GM12875 (cell line): Measurements from ENCODE around the gene RAB3C.
"Not testable (repeated sequence)": the region's sequence is repeated elsewhere in the genome, so short reads cannot be mapped to it uniquely, and the experiment has no call there.

ENCODE experiments used
- H3K4me3 ChIP-seq: one replicate; pipeline ENCODE4 v1.5.1; 2011; ENCODE audit warnings: low read depth, low read length, control low read depth
- CTCF ChIP-seq: IDR thresholded peaks from 2 replicates; pipeline ENCODE4 v1.5.1; 2011; ENCODE audit warnings: low read depth, mild to moderate bottlenecking, control low read depth, inconsistent platforms, low read length, moderate library complexity, borderline replicate concordance; ENCODE audit not compliant: insufficient read depth

Gene RAB3C

GRCh38 chr5:58548068-58548467 lies 34.8 kb upstream of the RAB3C start:
- H3K4me3 ChIP-seq, result no peak overlapping the region
- no peak for TF ChIP-seq CTCF

GRCh38 chr5:58551492-58551891 lies 31.4 kb upstream of the RAB3C start:
- TF ChIP-seq CTCF, result no peak
- H3K4me3 ChIP-seq, result no peak overlapping the region

DNA sequence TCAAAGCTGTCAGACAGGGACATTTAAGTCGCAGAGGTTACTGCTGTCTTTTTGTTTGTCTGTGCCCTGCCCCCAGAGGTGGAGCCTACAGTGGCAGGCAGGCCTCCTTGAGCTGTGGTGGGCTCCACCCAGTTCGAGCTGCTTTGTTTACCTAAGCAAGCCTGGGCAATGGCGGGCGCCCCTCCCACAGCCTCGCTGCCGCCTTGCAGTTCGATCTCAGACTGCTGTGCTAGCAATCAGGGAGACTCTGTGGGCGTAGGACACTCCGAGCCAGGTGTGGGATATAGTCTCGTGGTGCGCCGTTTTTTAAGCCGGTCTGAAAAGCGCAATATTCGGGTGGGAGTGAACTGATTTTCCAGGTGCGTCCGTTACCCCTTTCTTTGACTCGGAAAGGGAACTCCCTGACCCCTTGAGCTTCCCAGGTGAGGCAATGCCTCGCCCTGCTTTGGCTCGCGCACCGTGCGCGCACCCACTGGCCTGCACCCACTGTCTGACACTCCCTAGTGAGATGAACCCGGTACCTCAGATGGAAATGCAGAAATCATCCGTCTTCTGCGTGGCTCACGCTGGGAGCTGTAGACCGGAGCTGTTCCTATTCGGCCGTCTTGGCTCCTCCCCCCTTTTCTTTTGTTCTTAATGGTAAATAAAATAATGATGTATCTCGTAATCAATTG lies 25.1 kb upstream of the RAB3C start:
- H3K4me3 ChIP-seq, result not testable (repeated sequence)

DNA sequence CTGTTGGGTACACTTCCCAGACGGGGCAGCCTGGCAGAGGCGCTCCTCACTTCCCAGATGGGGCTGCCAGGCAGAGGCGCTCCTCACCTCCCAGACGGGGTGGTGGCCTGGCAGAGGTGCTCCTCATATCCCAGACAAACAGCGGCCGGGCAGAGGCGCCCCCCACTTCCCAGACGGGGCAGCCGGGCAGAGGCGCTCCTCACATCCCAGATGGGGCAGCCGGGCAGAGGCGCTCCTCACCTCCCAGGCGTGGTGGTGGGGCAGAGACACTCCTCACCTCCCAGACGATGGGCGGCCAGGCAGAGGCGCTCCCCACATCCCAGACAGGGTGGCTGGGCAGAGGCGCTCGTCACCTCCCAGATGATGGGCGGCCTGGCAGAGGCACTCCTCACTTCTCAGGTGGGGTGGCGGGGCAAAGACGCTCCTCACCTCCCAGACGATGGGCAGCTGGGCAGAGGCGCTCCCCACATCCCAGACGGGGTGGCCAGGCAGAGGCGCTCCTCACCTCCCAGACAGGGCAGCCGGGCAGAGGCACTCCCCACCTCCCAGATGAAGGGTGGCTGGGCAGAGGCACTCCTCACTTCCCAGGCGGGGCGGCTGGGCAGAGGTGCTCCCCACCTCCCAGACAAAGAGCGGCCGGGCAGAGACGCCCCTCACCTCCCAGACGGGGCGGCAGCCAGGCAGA lies 19.7 kb upstream of the RAB3C start:
- H3K4me3 ChIP-seq, result not testable (repeated sequence)

DNA sequence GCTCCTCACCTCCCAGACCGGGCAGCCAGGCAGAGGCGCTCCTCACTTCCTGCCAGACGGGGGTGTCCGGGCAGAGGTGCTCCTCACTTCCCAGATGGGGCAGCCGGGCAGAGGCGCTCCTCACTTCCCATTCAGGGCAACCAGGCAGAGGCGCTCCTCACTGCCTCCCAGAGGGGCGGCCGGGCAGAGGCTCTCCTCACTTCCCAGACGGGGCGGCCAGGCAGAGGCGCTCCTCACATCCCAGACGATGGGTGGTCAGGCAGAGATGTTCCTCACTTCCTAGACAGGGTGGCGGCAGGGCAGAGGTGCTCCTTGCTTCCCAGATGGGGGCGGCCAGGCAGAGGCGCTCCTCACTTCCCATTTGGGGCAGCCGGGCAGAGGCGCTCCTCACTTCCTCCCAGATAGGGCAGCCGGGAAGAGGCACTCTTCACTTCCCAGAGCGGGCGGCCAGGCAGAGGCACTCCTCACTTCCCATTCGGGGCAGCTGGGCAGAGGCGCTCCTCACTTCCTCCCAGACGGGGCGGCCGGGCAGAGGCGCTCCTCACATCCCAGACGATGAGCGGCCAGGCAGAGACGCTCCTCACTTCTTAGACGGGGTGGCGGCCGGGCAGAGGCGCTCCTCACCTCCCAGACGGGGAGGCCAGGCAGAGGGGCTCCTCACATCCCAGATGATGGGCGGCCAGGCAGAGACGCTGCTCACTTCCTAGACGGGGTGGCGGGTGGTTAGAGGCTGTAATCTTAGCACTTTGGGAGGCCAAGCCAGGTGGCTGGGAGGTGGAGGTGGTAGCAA lies 18.6 kb upstream of the RAB3C start:
- not testable (repeated sequence) for H3K4me3 ChIP-seq

GRCh38 chr5:58565033-58565432 lies 17.8 kb upstream of the RAB3C start:
- H3K4me3 ChIP-seq, result no peak overlapping the region
- no peak for TF ChIP-seq CTCF

- no peak overlapping the region for H3K4me3 ChIP-seq
- TF ChIP-seq CTCF, result no peak
Observed at GRCh38 chr5:58571501-58571900, 11.4 kb upstream of the RAB3C start.

DNA sequence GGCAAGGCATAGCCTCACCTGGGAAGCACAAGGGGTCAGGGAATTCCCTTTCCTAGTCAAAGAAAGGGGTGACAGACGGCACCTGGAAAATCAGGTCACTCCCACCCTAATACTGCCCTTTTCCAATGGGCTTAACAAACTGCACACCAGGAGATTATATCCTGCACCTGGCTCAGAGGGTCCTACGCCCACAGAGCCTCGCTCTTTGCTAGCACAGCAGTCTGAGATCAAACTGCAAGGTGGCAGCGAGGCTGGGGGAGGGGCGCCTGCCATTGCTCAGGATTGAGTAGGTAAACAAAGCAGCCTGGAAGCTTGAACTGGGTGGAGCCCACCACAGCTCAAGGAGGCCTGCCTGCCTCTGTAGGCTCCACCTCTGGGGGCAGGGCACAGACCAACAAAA lies 9.9 kb upstream of the RAB3C start:
- not testable (repeated sequence) for H3K4me3 ChIP-seq

DNA sequence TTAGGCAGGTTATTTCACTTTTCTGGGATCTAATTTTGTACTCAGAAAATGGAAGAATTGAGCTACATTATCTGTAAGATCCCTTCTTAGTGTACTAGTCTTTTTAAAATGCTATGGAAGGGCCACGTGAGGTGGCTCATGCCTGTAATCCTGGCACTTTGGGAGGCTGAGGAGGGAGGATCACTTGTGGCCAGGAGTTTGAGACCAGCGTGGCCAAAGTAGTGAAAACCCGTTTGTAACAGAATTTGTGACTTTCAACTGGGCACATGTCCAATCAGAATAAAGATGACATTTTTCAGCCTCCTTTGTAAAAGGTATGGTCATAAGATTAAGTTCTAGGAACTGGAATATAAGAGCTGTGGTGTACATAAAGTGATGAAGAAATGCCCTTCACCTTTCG lies 3.1 kb upstream of the RAB3C start:
- no peak for TF ChIP-seq CTCF
- no peak overlapping the region for H3K4me3 ChIP-seq
